KOPT-K1 (cell line): Measurements from ENCODE around the gene SEMA5A.

Experiments
- H3K27ac ChIP-seq: fragments of 200-600 bp; sonication (generic); 2 replicates; pipeline ENCODE4 v1.5.1; 2016; ENCODE audit warnings: antibody characterized with exemption, mild to moderate bottlenecking, low read depth, low read length; ENCODE audit not compliant: poor library complexity, severe bottlenecking
- H3K36me3 ChIP-seq: fragments of 200-600 bp; sonication (generic); 2 replicates; pipeline ENCODE4 v1.5.1; 2017; ENCODE audit warnings: antibody characterized with exemption, mild to moderate bottlenecking, low read length, moderate library complexity; ENCODE audit not compliant: insufficient read depth
- H3K9me3 ChIP-seq: fragments of 200-600 bp; sonication (generic); 2 replicates; pipeline ENCODE4 v1.5.1; 2017; ENCODE audit warnings: antibody characterized with exemption, low read length, mild to moderate bottlenecking; ENCODE audit not compliant: insufficient read depth, poor library complexity, severe bottlenecking

Gene SEMA5A

GRCh38 chr5:9046756-9047481 lies 499.0 kb downstream of the SEMA5A start:
- no peaks in the 10 kb centered on the region for H3K9me3 ChIP-seq
- H3K36me3 ChIP-seq = no peaks in the 10 kb centered on the region
- H3K27ac ChIP-seq = no peak overlapping the region

DNA sequence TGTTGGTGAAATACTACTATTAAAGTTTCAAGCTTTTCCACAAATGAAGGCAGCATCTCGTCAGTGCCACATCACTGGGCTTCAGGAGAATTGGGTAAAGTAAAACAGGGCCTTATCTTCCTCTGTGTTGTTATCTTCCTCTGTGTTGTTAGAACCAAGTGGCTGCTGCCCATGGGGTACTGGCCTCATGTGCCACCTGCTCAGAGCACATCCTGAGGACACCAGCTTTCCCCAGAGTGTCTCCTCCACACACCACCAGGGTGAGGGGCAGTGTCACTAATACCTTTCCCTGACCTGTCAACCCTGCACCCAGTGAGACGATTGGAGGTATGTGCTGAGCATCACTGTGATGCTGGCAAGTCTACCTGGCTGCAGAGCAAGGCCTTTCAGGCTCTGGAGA lies 499.9 kb downstream of the SEMA5A start:
- Histone ChIP-seq H3K36me3 (no peaks in the 10 kb centered on the region), H3K27ac (no peak overlapping the region), H3K9me3 (no peaks in the 10 kb centered on the region)

DNA sequence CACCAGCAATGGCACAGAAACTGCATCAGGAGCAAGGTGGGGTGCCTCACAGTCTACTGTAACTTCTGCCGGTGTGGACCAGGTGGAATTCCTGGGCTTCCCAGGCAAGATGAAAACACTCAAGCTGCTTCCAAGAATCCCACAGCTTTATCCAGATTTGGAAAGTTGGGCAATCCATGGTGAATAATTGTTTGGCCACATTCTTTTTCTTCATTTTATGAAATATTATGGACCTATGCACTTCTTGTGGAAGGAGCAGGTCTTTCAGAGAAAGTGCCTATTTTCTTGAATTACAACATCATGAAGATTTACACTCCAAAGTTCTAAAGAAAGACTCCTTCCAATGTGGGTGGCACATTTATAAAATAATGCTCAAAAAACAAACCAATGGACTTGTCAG lies 503.6 kb downstream of the SEMA5A start:
- no peaks in the 10 kb centered on the region for H3K36me3 ChIP-seq
- no peaks in the 10 kb centered on the region for H3K9me3 ChIP-seq
- H3K27ac ChIP-seq = no peak overlapping the region

DNA sequence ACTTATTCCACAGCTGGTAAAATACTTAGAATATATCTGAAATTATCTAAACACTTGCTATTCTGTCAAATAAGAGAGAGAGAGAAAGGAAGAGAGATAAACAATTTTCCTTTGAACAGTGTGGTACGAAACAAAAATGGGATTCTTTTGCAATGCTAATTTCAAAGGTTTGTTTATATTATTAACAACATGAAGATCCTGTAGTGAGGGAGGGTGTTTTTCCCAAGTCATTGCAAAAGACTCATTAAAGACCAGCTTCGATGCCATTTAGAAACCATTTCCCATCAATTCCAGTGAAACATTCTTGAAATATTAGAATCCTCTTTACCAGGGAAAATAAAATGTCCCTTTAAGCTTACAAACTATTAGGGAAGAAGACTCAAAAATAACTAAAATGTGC lies 505.4 kb downstream of the SEMA5A start:
- Histone ChIP-seq H3K9me3 (no peaks in the 10 kb centered on the region), H3K27ac (no peak overlapping the region), H3K36me3 (no peaks in the 10 kb centered on the region)

DNA sequence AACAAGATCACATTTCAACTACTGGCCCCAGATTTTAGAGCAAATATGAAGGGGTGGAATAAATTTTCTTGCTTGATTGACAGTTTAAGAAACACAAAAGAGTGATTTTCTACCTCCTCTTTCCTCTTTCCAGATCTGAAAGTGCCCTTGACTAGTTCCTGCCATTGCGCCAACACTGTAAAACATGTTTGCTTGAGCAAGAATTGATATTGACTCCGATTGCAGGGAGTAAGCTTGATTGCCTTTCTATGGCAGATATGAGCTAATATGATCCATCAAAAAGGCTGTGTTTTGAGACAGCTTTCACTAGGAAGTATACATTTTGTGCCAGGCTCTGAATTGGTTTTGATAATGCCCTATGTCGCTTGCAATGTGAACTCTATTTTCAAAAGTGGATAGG lies 508.8 kb downstream of the SEMA5A start:
- Histone ChIP-seq H3K9me3 (no peaks in the 10 kb centered on the region), H3K36me3 (no peaks in the 10 kb centered on the region), H3K27ac (no peak overlapping the region)

- no peaks in the 10 kb centered on the region for H3K9me3 ChIP-seq
- no peaks in the 10 kb centered on the region for H3K36me3 ChIP-seq
- no peak overlapping the region for H3K27ac ChIP-seq
Observed at GRCh38 chr5:9035346-9035745, 510.5 kb downstream of the SEMA5A start.

GRCh38 chr5:9034649-9035048 lies 511.2 kb downstream of the SEMA5A start:
- Histone ChIP-seq H3K9me3 (no peaks in the 10 kb centered on the region), H3K27ac (no peak overlapping the region), H3K36me3 (no peaks in the 10 kb centered on the region)

DNA sequence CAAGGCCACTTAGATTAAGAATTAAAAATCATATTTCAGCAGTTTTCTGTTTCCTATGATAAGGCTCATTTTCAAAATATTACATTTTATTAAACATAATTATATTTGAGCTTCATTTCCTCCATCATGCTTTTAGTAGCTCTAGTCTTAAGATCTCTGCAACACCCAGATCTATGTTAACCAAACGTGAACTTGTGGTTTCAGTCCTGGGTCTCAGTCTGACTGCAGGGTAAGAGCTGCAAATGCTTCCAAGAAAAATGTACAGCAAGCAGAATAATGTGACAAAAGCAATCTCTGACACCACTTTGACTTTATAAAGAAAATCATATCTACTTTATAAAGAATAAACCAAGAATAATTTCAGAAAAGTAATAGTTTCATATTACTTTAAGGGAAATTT lies 512.4 kb downstream of the SEMA5A start:
- H3K9me3 ChIP-seq = no peaks in the 10 kb centered on the region
- H3K36me3 ChIP-seq = no peaks in the 10 kb centered on the region
- no peak overlapping the region for H3K27ac ChIP-seq

DNA sequence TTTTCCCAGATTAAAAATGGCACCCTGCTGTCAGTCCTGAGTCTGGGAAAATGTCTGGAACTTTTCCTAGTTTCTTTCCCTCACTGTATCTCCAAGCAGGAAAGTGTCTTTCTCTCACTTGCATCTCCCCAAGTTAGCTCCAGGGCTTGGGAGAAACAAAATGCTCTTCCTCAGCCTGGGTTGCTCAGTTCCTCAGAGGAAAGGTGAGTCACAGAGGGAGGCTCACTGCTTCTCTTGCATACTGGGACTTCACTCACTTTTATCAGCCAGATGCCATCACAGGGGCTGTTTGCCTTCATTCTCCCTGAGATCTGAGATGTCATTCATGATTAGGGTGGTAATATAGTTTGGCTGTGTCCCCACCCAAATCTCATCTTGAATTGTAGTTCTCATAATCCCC lies 519.9 kb downstream of the SEMA5A start:
- no peaks in the 10 kb centered on the region for H3K36me3 ChIP-seq
- H3K27ac ChIP-seq = no peak overlapping the region
- H3K9me3 ChIP-seq = peaks cover 31% of the 10 kb centered on the region

DNA sequence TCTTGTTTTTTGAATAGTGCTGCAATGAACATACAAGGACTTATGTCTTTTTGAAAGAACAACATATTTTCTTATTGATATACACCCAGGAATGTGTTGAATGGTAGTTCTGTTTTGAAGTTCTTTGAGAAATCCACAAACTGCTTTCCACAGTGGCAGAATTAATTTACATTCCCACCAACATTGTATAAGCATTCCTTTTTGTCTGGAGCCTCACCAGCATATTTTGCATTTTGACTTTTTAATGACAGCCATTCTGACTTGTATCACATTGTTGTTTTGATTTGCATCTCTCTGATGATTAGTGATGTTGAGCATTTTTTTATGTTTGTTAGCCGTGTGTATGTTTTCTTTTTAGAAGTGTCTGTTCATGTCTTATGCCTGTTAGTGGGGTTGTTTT lies 524.9 kb downstream of the SEMA5A start:
- no peaks in the 10 kb centered on the region for H3K36me3 ChIP-seq
- peaks cover 19% of the 10 kb centered on the region for H3K9me3 ChIP-seq
- H3K27ac ChIP-seq = no peak overlapping the region

DNA sequence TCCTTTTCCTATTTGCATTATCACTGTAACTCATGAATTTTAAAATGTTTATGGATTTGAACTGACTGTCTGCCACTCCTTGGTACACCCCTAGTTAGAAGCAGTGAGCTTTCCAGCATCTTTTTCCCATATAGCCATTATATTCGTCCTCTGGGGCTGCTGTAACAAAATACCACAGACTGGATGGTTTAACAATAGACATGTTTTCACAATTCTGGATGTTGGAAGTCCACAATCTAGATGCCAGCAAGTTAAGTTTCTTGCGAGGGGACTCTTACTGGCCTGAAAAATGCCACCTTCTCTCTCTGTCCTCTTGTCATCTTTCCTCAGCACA lies 530.0 kb downstream of the SEMA5A start:
- H3K36me3 ChIP-seq = no peaks in the 10 kb centered on the region
- H3K9me3 ChIP-seq = no peaks in the 10 kb centered on the region
- no peak overlapping the region for H3K27ac ChIP-seq

GRCh38 chr5:9015260-9015936 lies 530.5 kb downstream of the SEMA5A start:
- H3K36me3 ChIP-seq = no peaks in the 10 kb centered on the region
- no peak overlapping the region for H3K27ac ChIP-seq
- no peaks in the 10 kb centered on the region for H3K9me3 ChIP-seq

DNA sequence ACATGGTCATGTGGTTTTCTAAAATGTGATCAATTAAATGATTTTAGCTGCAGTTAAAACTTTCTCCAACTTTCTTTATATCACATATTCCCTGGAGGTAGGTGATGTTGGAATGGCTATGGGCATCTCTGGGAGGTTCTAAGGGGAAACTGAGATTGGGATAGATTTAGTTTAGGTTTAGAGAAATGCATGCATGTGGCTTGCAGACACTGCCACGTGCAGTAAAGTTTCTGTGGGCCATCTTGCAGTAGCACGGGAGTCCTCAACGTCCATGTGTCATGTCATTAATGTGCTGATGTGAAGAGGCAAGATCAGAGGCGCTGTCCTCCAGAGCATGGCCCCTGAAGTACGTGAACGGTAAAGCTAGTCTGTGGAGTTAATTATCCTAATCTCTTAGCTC lies 532.7 kb downstream of the SEMA5A start:
- Histone ChIP-seq H3K36me3 (no peaks in the 10 kb centered on the region), H3K27ac (no peak overlapping the region), H3K9me3 (no peaks in the 10 kb centered on the region)

GRCh38 chr5:9009931-9010651 lies 535.8 kb downstream of the SEMA5A start:
- no peaks in the 10 kb centered on the region for H3K36me3 ChIP-seq
- H3K9me3 ChIP-seq = no peaks in the 10 kb centered on the region
- H3K27ac ChIP-seq = no peak overlapping the region

DNA sequence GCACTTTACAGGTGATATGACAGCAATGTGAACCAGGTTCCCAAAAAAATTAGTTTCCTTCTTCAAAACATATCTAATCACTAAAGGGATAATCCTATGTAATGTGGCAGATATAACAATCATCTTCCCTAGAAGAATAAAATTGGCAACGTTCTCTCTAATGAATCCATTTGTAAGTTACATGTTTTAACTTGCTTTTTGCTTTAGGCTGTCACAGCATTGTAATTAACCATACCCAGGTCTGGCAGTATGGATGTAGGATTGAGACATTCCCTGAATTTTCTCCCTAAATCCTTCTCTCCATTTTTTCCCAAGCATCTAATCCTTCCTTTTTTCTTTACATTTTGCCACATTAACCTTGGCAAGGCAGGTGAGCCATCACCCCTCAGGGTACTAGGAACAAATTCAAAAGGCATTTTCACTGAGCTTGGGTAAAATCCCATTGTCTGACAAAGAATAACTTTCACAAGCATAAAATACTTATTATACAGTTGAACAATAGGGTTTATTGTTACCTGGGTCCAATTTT lies 548.3 kb downstream of the SEMA5A start:
- no peaks in the 10 kb centered on the region for H3K9me3 ChIP-seq
- H3K36me3 ChIP-seq = no peaks in the 10 kb centered on the region
- no peak overlapping the region for H3K27ac ChIP-seq
